GM12892 (cell line): ENCODE data around the gene GOPC.

Experiments
- POLR2A ChIP-seq: IDR thresholded peaks from 2 replicates; pipeline ENCODE4 v1.6.1; 2011; ENCODE audit warnings: low read depth, low read length, control low read depth
- POLR2AphosphoS5 ChIP-seq: IDR thresholded peaks from 2 replicates; pipeline ENCODE4 v1.6.1; 2011; ENCODE audit warnings: low read depth, low read length, control low read depth

- TF ChIP-seq POLR2A (no peak), POLR2AphosphoS5 (no peak)
These were observed 16.9 kb upstream of the GOPC start for GRCh38 chr6:117619178-117619577.
